ENCODE measurements around the gene EGFR.

GRCh38 chr7:55209366-55209765 is 190.5 kb downstream of the EGFR start:
- TF ChIP-seq CTCF (IDR thresholded peaks at IDR 0.05; ENCODE audit: low read length) (no peak), EZH2 (IDR thresholded peaks at IDR 0.05; ENCODE audit: borderline replicate concordance, low read length) (no peak)

Measured in OCI-LY1 (cell line).